OCI-LY1 (cell line): ENCODE measurements around the gene P4HA3.

ENCODE experiments used
- H2AFZ ChIP-seq: fragments of 200-600 bp; sonication (generic), shearing (Covaris generic); 2 replicates; pipeline ENCODE4 v1.6.0; 2014; ENCODE audit warnings: antibody characterized with exemption, mild to moderate bottlenecking, low read length
- H3F3A ChIP-seq: fragments of 200-600 bp; sonication (generic), shearing (Covaris generic); 2 replicates; pipeline ENCODE4 v1.6.0; 2014; ENCODE audit warnings: mild to moderate bottlenecking, antibody characterized with exemption, low read length, moderate library complexity; ENCODE audit not compliant: insufficient read depth
- H3K27ac ChIP-seq: fragments of 200-600 bp; sonication (generic); 2 replicates; pipeline ENCODE4 v1.5.1; 2014; ENCODE audit warnings: low read length, mixed run types, mild to moderate bottlenecking, low read depth; ENCODE audit not compliant: poor library complexity, severe bottlenecking
- H3K27me3 ChIP-seq: fragments of 200-600 bp; sonication (generic); 2 replicates; pipeline ENCODE4 v1.6.0; 2014; ENCODE audit warnings: antibody characterized with exemption, mild to moderate bottlenecking, low read length, moderate library complexity; ENCODE audit not compliant: insufficient read depth
- H3K36me3 ChIP-seq: fragments of 200-600 bp; sonication (generic); 2 replicates; pipeline ENCODE4 v1.6.1; 2014; ENCODE audit warnings: mild to moderate bottlenecking, antibody characterized with exemption, low read length, moderate library complexity, mixed read lengths; ENCODE audit not compliant: insufficient read depth
- H3K4me1 ChIP-seq: fragments of 200-600 bp; sonication (generic); 2 replicates; pipeline ENCODE4 v1.5.1; 2014; ENCODE audit warnings: mild to moderate bottlenecking, low read length, moderate library complexity; ENCODE audit not compliant: insufficient read depth, severe bottlenecking
- H3K4me2 ChIP-seq: fragments of 200-600 bp; sonication (generic), shearing (Covaris generic); 2 replicates; pipeline ENCODE4 v1.6.1; 2014; ENCODE audit warnings: low read length
- H3K4me3 ChIP-seq: fragments of 200-600 bp; sonication (generic); 2 replicates; pipeline ENCODE4 v1.5.1; 2014; ENCODE audit warnings: low read length, low read depth, mild to moderate bottlenecking, mixed read lengths; ENCODE audit not compliant: poor library complexity, severe bottlenecking
- H3K79me2 ChIP-seq: fragments of 200-600 bp; shearing (Covaris generic); 2 replicates; pipeline ENCODE4 v1.6.1; 2016; ENCODE audit warnings: mixed run types, low read length, mixed read lengths; ENCODE audit not compliant: insufficient read depth
- H3K9ac ChIP-seq: fragments of 200-600 bp; sonication (generic), shearing (Covaris generic); 2 replicates; pipeline ENCODE4 v1.6.1; 2014; ENCODE audit warnings: mild to moderate bottlenecking, low read length, mixed read lengths
- H3K9me2 ChIP-seq: fragments of 200-600 bp; sonication (generic), shearing (Covaris generic); 2 replicates; pipeline ENCODE4 v1.6.1; 2014; ENCODE audit warnings: low read depth, mild to moderate bottlenecking, low read length, mixed read lengths
- H3K9me3 ChIP-seq: fragments of 200-600 bp; shearing (Covaris generic); 2 replicates; pipeline ENCODE4 v1.6.1; 2014; ENCODE audit warnings: low read length, mixed read lengths
- H4K20me1 ChIP-seq: fragments of 200-600 bp; sonication (generic), shearing (Covaris generic); 2 replicates; pipeline ENCODE4 v1.6.0; 2016; ENCODE audit warnings: mild to moderate bottlenecking, low read length; ENCODE audit not compliant: insufficient read depth
- CTCF ChIP-seq: fragments of 200-600 bp; sonication (generic), shearing (Covaris generic); IDR thresholded peaks from 2 replicates; pipeline ENCODE4 v1.5.1; 2017; ENCODE audit warnings: mild to moderate bottlenecking, antibody characterized with exemption, low read length, moderate library complexity, mixed read lengths
- EZH2 ChIP-seq: fragments of 200-600 bp; sonication (generic), shearing (Covaris generic); IDR thresholded peaks from 2 replicates; pipeline ENCODE4 v1.8.0; 2017; ENCODE audit warnings: borderline replicate concordance, mixed run types, mild to moderate bottlenecking, antibody characterized with exemption, low read length, moderate library complexity, mixed read lengths

Gene P4HA3

GRCh38 chr11:74265256-74265655 is 46.2 kb downstream of the P4HA3 start:
- Histone ChIP-seq H3K9me3 (peaks cover 9% of the 10 kb centered on the region; the same call in 1 of the 2 replicates), H3K4me2 (no peak overlapping the region), H3K4me1 (no peaks in the 10 kb centered on the region), H3K9ac (no peak overlapping the region), H3K4me3 (no peak overlapping the region), H3F3A (no peaks in the 10 kb centered on the region), H3K36me3 (no peaks in the 10 kb centered on the region; the same call in 1 of the 2 replicates), H2AFZ (no peak overlapping the region), H3K27me3 (0 out of 2 replicates have a peak, but pooled peaks cover 5% of the 10 kb centered on the region), H3K27ac (no peak overlapping the region), H3K9me2 (no peaks in the 10 kb centered on the region), H3K79me2 (no peaks in the 10 kb centered on the region), H4K20me1 (no peaks in the 10 kb centered on the region)
- TF ChIP-seq CTCF, result no peak

GRCh38 chr11:74262725-74263124 is 48.7 kb downstream of the P4HA3 start:
- Histone ChIP-seq H3K79me2 (no peaks in the 10 kb centered on the region), H3K27ac (no peak overlapping the region), H2AFZ (no peak overlapping the region), H3K4me3 (no peak overlapping the region), H3F3A (no peaks in the 10 kb centered on the region), H3K9me3 (peaks cover 9% of the 10 kb centered on the region; the same call in 1 of the 2 replicates), H3K9me2 (no peaks in the 10 kb centered on the region), H3K4me1 (no peaks in the 10 kb centered on the region), H3K27me3 (0 out of 2 replicates have a peak, but pooled peaks cover 5% of the 10 kb centered on the region), H3K9ac (no peak overlapping the region), H3K4me2 (no peak overlapping the region), H3K36me3 (no peaks in the 10 kb centered on the region; the same call in 1 of the 2 replicates), H4K20me1 (no peaks in the 10 kb centered on the region)
- no peak for TF ChIP-seq EZH2

GRCh38 chr11:74257959-74258553 is 53.4 kb downstream of the P4HA3 start:
- H3F3A ChIP-seq, result no peaks in the 10 kb centered on the region
- H3K9me3 ChIP-seq, result peaks cover 9% of the 10 kb centered on the region; the same call in 1 of the 2 replicates
- H3K9ac ChIP-seq, result no peak overlapping the region
- H3K36me3 ChIP-seq, result peaks cover 16% of the 10 kb centered on the region
- H3K27me3 ChIP-seq, result no peaks in the 10 kb centered on the region
- no peak overlapping the region for H3K27ac ChIP-seq
- H3K4me1 ChIP-seq, result no peaks in the 10 kb centered on the region
- H3K9me2 ChIP-seq, result no peaks in the 10 kb centered on the region
- H2AFZ ChIP-seq, result no peak overlapping the region
- no peak for TF ChIP-seq EZH2
- TF ChIP-seq CTCF, result no peak
- no peaks in the 10 kb centered on the region for H4K20me1 ChIP-seq
- no peaks in the 10 kb centered on the region for H3K79me2 ChIP-seq
- H3K4me3 ChIP-seq, result no peak overlapping the region
- no peak overlapping the region for H3K4me2 ChIP-seq
